ENCODE measurements around the gene WDR33.
"Not testable (repeated sequence)": the region's sequence is repeated elsewhere in the genome, so short reads cannot be mapped to it uniquely, and the experiment has no call there.

The WDR33 gene

DNA sequence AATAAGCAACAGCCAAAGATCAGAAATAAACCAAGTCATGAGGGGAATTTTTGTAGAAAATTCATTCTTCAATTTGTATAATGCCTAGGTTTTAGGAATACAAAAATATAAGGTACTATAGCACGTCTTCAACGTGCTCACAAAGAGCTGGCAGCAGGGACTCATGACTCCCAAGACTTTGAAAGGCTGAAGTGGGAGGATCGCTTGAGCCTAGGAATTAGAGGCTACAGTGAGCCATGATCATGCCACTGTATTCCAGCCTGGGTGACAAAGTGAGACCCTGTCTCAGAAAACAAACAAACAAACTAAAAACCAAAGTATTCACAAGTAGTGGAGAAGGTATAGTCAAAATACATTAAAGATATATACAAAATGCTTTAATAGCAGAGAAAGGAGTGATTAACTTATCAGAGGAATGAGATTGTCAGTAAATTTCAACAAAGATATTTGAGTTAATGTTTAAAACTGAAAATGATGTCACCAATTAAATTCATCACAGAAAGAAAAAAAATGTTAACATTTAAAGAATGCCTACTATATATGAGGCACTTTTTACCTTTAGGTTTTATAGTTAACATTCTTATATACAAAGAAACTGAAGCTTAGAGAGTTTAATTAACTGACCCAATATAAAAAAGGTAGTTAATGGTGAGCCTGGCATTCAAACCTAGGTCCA, 3.2 kb downstream of the WDR33 start:
- DNase-seq, result no peak

- DNase-seq, result not testable (repeated sequence)
Observed at GRCh38 chr2:127806860-127807259, 4.1 kb downstream of the WDR33 start.

DNA sequence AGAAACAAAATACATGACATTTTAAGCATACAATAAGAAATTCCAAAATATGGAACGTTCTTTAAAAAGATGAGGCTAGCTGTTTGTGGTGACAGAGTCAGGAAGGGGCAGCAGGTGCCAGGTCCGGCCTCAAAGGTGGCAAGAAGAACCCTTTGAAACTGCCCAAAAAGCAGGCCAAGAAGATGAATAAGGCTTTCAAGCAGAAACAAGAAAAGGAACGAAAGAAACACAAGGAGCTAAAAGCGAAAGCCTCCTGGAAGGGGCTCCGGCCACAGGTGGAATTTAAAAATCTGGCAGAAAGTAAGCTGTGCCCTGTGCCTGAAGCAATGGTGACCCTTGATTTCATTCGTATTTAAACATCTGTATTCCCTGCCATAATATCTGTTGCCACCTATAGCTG, 5.5 kb downstream of the WDR33 start:
- no peak for DNase-seq

GRCh38 chr2:127799926-127800325, 11.0 kb downstream of the WDR33 start:
- DNase-seq, result no peak

DNA sequence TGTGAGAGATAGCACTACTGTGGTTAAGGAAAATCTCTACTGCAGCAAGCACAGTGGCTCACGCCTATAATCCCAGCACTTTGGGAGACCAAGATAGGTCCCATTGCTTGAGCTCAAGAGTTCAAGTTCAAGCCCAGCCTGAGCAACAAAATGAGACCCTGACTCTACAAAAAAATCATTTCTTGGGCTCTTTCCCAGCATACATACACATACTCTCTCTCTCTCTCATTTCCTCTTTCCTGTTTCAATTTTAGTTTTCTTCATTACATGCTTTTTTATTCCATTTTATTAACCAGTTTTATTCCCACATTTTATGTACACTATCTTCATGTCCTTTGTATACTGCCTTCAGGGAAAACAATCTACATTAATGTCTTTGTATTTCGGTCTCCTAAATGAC, 14.6 kb downstream of the WDR33 start:
- no peak for DNase-seq

GRCh38 chr2:127794901-127795300, 16.1 kb downstream of the WDR33 start:
- not testable (repeated sequence) for DNase-seq

GRCh38 chr2:127792805-127793204, 18.2 kb downstream of the WDR33 start:
- DNase-seq, result no peak

DNA sequence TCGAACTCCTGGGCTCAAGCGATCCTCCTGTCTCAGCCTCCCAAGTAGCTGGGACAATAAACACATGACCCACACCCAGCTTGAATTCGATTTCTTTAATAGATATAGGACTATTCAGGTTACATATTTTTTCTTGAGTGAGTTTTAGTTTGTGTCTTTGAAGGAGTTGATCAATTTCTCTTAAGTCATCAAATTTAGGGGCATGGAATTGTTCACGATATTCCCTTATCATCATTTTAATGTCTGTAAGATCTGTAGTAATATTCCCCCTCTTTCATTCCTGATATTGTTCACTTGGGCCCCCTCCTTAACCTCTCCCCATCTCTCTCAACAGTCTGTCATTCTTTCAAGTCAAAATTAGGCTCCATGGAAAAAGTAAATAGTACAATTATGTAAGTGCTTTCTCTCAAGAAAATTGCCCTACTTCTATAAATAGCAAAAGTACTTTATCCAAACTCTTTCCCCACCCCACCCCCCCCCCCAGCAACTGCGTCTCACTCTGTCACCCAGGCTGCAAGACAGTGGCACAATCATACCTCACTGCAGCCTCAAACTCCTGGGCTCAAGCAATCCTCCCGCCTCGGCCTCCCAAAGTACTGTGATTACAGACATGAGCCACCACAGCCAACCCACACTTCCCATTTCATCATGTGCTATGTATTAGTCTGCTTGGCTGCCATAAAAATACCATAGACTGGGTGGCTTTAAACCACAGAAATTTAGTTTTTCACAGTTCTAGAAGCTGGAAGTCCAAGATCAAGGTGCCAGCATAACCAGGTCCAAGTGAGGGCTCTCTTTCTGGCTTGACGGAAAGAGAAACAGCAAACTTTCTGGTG, 20.1 kb downstream of the WDR33 start:
- no peak for DNase-seq

GRCh38 chr2:127786048-127786809, 24.7 kb downstream of the WDR33 start:
- no peak for DNase-seq

DNA sequence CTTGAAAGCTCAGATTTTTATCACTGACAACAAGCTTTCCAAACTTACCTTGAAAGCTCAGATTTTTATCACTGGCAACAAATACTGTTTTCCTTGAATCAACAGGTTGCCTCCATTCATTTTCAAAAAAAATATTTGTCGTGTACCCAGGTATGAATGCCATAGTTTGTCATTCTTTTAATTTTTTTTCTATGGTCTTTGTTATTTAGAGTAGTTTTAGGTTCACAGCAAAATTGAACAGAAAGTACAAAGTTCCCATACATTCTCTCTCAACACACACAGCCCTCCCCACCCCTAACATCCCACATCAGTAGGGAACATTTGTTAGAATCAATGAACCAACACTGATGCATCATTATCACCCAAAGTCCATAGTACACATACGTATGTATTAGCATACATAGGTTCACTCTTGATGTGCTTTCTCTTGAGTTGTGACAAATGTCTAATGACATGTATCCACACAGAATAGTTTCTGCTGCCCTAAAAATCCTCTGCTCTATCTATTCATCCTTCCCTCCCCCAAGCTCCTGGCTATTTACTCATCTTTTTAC, 25.9 kb downstream of the WDR33 start:
- DNase-seq, result no peak

DNA sequence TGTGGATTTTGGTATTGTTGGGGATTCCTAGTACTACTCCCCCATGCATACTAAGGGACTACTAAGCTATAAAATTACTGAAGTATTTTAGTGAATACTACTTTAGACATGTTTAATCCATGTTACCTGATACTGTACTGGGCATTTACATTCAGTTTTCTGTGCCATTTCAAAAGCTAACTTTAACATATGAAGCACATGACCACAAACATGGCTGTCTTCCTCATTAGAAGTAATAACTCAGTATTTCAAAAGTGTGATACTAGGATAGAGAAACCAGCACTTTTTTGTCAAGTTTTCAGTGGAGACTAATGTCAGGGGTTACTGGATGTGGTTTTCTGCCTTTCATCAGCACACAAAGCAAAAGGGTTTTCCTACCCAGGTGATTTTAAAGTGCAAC, 27.9 kb downstream of the WDR33 start:
- no peak for DNase-seq

- DNase-seq, result no peak
Observed at GRCh38 chr2:127778850-127779249, 32.1 kb downstream of the WDR33 start.

- no peak for DNase-seq
Observed at GRCh38 chr2:127778447-127778846, 32.5 kb downstream of the WDR33 start.

- DNase-seq, result no peak
Observed at GRCh38 chr2:127776122-127776780, 34.7 kb downstream of the WDR33 start.

DNA sequence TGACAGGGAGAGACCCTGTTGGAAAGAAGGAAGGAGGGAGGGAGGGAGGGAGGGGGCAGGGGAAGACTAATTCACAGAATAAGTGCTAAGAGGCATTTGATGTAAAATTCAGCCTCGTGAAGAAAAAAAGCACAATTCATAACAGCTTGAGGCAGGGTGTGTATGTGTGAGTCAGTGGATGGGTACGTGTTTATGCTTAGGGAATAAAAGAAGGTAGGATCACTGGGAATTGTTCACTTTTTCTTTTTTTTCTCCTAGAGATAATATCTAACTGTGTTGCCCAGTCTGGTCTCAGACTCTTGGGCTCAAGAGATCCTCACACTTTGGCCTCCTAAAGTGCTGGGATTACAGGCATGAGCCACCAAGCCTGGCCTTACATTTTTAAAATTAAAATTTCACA, 39.2 kb downstream of the WDR33 start:
- DNase-seq, result no peak

DNA sequence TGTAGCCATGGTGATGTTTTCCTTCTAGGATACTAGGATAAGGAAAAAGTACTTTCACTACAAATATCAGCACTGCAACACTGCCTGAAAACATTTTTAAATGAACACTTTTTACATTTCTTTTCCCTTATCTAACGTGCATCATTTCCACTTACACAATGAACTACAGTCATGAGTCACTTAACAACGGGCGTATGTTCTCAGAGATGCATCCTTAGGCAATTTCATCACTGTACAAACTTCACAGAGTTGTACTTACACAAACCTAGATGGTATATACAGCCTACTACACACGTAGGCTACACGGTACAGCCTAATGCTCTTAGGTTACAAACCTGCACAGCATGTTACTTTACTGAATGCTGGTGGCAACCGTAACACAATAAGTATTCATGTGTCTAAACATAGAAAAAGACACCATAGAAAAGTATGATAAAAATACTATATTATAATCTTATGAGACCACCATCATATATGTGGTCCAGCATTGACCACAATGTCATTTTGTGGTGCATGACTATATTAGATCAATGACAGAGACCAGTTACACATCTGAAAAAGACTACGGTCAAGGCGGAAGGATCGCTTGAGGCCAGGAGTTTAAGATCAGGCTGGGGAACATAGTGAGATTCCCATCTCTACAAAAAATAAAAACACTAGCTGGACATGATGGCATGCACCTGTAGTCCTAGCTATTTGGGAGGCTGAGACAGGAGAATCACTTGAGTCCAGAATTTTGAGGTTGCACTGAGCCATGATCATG, 39.8 kb downstream of the WDR33 start:
- DNase-seq, result no peak

DNA sequence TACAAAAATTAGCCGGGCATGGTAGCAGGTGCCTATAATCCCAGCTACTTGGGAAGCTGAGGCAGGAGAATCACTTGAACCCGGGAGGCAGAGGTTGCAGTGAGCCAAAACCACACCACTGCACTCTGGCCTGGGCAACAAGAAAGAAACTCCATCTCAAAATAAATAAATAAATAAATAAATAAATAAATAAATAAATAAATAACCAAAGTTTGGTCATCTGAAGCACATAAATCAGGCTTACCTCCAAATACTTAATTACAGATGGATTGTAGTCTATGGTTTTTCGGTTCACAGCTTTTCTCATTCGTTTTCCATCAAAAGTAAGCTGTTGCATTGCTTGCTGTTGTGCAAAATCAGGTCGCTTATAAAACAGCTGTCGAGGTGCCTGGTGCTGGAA, 40.4 kb downstream of the WDR33 start:
- not testable (repeated sequence) for DNase-seq

- no peak for DNase-seq
Observed at GRCh38 chr2:127769587-127769986, 41.4 kb downstream of the WDR33 start.

DNA sequence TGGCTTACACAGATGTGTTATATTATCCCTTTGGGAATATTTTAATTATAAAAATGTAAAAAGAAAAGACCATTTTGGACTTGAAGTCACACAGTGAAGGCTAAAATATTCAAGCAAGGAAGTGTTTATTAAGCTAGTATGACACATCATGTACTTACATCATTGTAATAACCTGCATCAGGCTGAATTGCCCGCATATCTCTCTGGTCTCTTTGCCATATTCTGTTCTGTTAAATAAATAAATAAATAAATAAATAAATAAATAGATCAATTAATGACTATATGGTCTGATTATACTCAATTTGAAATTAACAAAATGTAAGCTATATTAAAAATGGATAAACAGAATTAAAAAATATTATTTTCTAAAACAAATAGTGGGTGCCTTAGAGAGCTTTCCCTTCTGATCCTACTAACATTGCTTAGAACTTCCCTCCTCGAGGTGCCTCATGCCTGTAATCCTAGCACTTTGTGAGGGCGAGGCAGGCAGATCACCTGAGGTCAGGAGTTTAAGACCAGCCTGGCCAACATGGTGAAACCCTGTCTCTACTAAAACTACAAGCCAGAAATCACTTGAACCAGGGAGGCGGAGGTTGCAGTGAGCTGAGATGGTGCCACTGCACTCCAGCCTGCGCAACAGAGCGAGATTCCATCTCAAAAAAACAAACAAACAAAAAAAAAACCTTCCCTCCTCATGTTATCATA, 42.0 kb downstream of the WDR33 start:
- DNase-seq, result no peak

GRCh38 chr2:127763776-127764175, 47.2 kb downstream of the WDR33 start:
- no peak for DNase-seq

DNA sequence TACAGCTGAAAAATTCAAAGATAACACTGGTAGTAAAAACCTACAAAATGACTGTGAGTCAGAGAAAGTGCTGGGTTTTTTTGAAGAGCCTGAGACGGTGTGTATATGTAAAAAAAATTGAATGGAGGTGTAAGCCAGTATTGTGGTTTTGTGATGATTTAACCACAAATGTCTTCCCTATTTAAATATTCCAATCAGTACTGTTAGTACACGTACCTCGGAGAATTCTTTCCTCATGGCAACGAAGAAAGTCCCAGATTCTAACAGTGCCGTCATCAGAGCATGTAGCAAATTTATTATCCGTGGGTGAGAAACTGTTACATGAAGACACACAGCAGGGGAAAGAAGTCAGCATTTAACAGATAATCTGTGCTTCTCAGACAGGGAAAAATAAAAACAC, 48.1 kb downstream of the WDR33 start:
- DNase-seq, result no peak
